ENCODE results near the gene NCKAP5.

DNA sequence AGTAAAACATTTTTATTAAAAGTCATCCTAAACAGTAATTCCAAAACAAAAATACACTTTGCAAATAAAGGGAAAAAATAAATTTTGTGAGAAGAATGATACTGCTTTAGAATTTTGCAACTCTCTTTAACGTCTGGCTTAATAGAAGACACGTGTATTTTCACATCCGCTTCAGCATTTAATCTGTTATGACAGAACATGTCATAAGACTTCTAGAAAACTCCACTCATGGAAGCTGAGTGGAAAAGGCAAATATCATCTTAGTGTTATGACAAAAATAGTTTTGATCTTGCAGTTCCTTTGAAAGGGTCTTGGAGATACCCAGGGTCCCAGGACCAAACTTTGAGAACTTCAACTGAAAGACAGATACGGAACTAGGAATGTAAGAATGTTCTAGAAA, 350.1 kb downstream of the NCKAP5 start:
- TF ChIP-seq, protein P1, sequence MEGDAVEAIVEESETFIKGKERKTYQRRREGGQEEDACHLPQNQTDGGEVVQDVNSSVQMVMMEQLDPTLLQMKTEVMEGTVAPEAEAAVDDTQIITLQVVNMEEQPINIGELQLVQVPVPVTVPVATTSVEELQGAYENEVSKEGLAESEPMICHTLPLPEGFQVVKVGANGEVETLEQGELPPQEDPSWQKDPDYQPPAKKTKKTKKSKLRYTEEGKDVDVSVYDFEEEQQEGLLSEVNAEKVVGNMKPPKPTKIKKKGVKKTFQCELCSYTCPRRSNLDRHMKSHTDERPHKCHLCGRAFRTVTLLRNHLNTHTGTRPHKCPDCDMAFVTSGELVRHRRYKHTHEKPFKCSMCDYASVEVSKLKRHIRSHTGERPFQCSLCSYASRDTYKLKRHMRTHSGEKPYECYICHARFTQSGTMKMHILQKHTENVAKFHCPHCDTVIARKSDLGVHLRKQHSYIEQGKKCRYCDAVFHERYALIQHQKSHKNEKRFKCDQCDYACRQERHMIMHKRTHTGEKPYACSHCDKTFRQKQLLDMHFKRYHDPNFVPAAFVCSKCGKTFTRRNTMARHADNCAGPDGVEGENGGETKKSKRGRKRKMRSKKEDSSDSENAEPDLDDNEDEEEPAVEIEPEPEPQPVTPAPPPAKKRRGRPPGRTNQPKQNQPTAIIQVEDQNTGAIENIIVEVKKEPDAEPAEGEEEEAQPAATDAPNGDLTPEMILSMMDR (IDR thresholded peaks at IDR 0.05; ENCODE audit: poor library complexity) = no peak
- TF ChIP-seq EZH2phosphoT487 (IDR thresholded peaks at IDR 0.05; ENCODE audit: low read depth, severe bottlenecking, unreplicated experiment) = no peak
